Trophoblast cell (in vitro differentiated cells and primary cell): ENCODE measurements around the gene SLAMF1.

ENCODE experiments used
- DNase-seq, 2 donors: peaks; one replicate each; pipeline ENCODE4 v3.0.0-alpha.2; 2016
- H2AFZ ChIP-seq: 2 replicates; pipeline ENCODE4 v1.6.1; 2013; ENCODE audit warnings: low read length, moderate library complexity, mild to moderate bottlenecking; ENCODE audit not compliant: insufficient read depth, poor library complexity
- H2AK5ac ChIP-seq: 2 replicates; pipeline ENCODE4 v1.6.1; 2013; ENCODE audit warnings: mild to moderate bottlenecking, low read length
- H2BK120ac ChIP-seq: 2 replicates; pipeline ENCODE4 v1.6.1; 2013; ENCODE audit warnings: low read length, mild to moderate bottlenecking, moderate library complexity; ENCODE audit not compliant: insufficient read depth, poor library complexity
- H2BK12ac ChIP-seq: 2 replicates; pipeline ENCODE4 v1.6.1; 2013; ENCODE audit warnings: mild to moderate bottlenecking, low read length, moderate library complexity
- H2BK5ac ChIP-seq: 2 replicates; pipeline ENCODE4 v1.6.1; 2013; ENCODE audit warnings: low read length, low read depth, moderate library complexity, mild to moderate bottlenecking; ENCODE audit not compliant: poor library complexity
- H3K14ac ChIP-seq: 2 replicates; pipeline ENCODE4 v1.6.1; 2013; ENCODE audit warnings: mild to moderate bottlenecking, low read length
- H3K18ac ChIP-seq: 2 replicates; pipeline ENCODE4 v1.6.1; 2013; ENCODE audit warnings: mild to moderate bottlenecking, low read length
- H3K23ac ChIP-seq: 2 replicates; pipeline ENCODE4 v1.6.1; 2013; ENCODE audit warnings: low read length
- H3K27ac ChIP-seq: 2 replicates; pipeline ENCODE4 v1.5.1; 2013; ENCODE audit warnings: low read depth, mild to moderate bottlenecking, inconsistent platforms, low read length, moderate library complexity
- H3K27me3 ChIP-seq: 2 replicates; pipeline ENCODE4 v1.6.1; 2013; ENCODE audit warnings: inconsistent platforms, mild to moderate bottlenecking, low read length, moderate library complexity; ENCODE audit not compliant: insufficient read depth
- H3K36me3 ChIP-seq, 2 experiments: 1 replicate in 1 of 2; 2 replicates in 1 of 2; pipeline ENCODE4 v1.6.1; 2013; ENCODE audit warnings: low read length in 2 of 2, mild to moderate bottlenecking in 2 of 2, moderate library complexity in 1 of 2; ENCODE audit not compliant: insufficient read depth in 2 of 2, control insufficient read depth in 1 of 2
- H3K4ac ChIP-seq: 2 replicates; pipeline ENCODE4 v1.6.1; 2013; ENCODE audit warnings: low read depth, mild to moderate bottlenecking, low read length, moderate library complexity
- H3K4me1 ChIP-seq, 2 experiments: 1 replicate in 1 of 2; 2 replicates in 1 of 2; pipeline ENCODE4 v1.6.1; 2013; ENCODE audit warnings: low read length in 2 of 2, mild to moderate bottlenecking in 2 of 2, moderate library complexity in 1 of 2; ENCODE audit not compliant: insufficient read depth in 2 of 2, control insufficient read depth in 1 of 2
- H3K4me2 ChIP-seq: 2 replicates; pipeline ENCODE4 v1.6.1; 2013; ENCODE audit warnings: inconsistent platforms, mild to moderate bottlenecking, low read length, moderate library complexity
- H3K4me3 ChIP-seq: 2 replicates; pipeline ENCODE4 v1.5.1; 2013; ENCODE audit warnings: mild to moderate bottlenecking, low read depth, low read length, inconsistent platforms
- H3K79me1 ChIP-seq: one replicate; pipeline ENCODE4 v1.6.1; 2013; ENCODE audit warnings: low read length
- H3K79me2 ChIP-seq: 2 replicates; pipeline ENCODE4 v1.6.1; 2013; ENCODE audit warnings: low read length, mild to moderate bottlenecking; ENCODE audit not compliant: control insufficient read depth, insufficient read depth, poor library complexity
- H3K9ac ChIP-seq: 2 replicates; pipeline ENCODE4 v1.6.1; 2013; ENCODE audit warnings: mild to moderate bottlenecking, low read length
- H3K9me3 ChIP-seq: 2 replicates; pipeline ENCODE4 v1.6.1; 2013; ENCODE audit warnings: low read depth, mild to moderate bottlenecking, control low read depth, inconsistent platforms, low read length; ENCODE audit not compliant: insufficient read depth
- H4K12ac ChIP-seq: 2 replicates; pipeline ENCODE4 v1.6.1; 2013; ENCODE audit warnings: low read depth, mild to moderate bottlenecking, low read length, moderate library complexity
- H4K8ac ChIP-seq: 2 replicates; pipeline ENCODE4 v1.6.1; 2013; ENCODE audit warnings: low read depth, mild to moderate bottlenecking, low read length, moderate library complexity
- H4K91ac ChIP-seq: one replicate; pipeline ENCODE4 v1.6.1; 2013; ENCODE audit warnings: low read depth, mild to moderate bottlenecking, low read length, moderate library complexity
- WGBS: extraction: QIAGEN DNeasy Blood & Tissue Kit; methylation state at CpG from one replicate; pipeline ENCODE4 v1.1.7; 2013; ENCODE audit warnings: missing lambda C conversion rate; ENCODE audit not compliant: insufficient read length, insufficient coverage; ENCODE audit errors: extremely low coverage; 5-methylcytosine and 5-hydroxymethylcytosine counted together

The SLAMF1 gene

GRCh38 chr1:160662910-160663309, 16.1 kb upstream of the SLAMF1 start:
- Histone ChIP-seq H2AFZ (no peak overlapping the region), H4K8ac (no peak overlapping the region), H3K23ac (no peak overlapping the region), H3K9ac (no peak overlapping the region), H2BK5ac (no peak overlapping the region), H2AK5ac (no peak overlapping the region), H3K4me2 (no peak overlapping the region), H3K14ac (no peak overlapping the region), H2BK120ac (no peak overlapping the region), H2BK12ac (no peak overlapping the region), H3K79me2 (no peaks in the 10 kb centered on the region), H3K79me1 (peaks cover 5% of the 10 kb centered on the region), H3K4ac (no peak overlapping the region), H3K36me3 (no peaks in the 10 kb centered on the region), H3K27ac (no peak overlapping the region), H3K9me3 (no peaks in the 10 kb centered on the region), H3K4me3 (no peak overlapping the region), H3K4me1 (peaks cover 3 to 13% of the 10 kb centered on the region in 2 experiments), H3K27me3 (no peaks in the 10 kb centered on the region), H4K91ac (no peak overlapping the region), H3K18ac (no peak overlapping the region), H4K12ac (no peak overlapping the region)
- WGBS, result no CpG with 5 or more reads among the region's 4 CpGs
- DNase-seq, result no peak

GRCh38 chr1:160659566-160659965, 12.7 kb upstream of the SLAMF1 start:
- H3K36me3 ChIP-seq, result no peaks in the 10 kb centered on the region
- peaks cover 6% of the 10 kb centered on the region for H3K79me1 ChIP-seq
- H3K18ac ChIP-seq, result no peak overlapping the region
- WGBS, result no CpG with 5 or more reads among the region's 4 CpGs
- no peak overlapping the region for H3K23ac ChIP-seq
- H3K4me3 ChIP-seq, result no peak overlapping the region
- H3K4ac ChIP-seq, result no peak overlapping the region
- no peak overlapping the region for H4K91ac ChIP-seq
- no peak overlapping the region for H4K8ac ChIP-seq
- H2BK5ac ChIP-seq, result no peak overlapping the region
- H3K27me3 ChIP-seq, result no peaks in the 10 kb centered on the region
- no peak overlapping the region for H3K9ac ChIP-seq
- DNase-seq, result no peak
- H3K14ac ChIP-seq, result no peak overlapping the region
- no peak overlapping the region for H2AFZ ChIP-seq
- H2BK120ac ChIP-seq, result no peak overlapping the region
- no peak overlapping the region for H2BK12ac ChIP-seq
- H3K79me2 ChIP-seq, result no peaks in the 10 kb centered on the region
- no peak overlapping the region for H4K12ac ChIP-seq
- no peak overlapping the region for H3K27ac ChIP-seq
- H3K4me2 ChIP-seq, result no peak overlapping the region
- no peaks in the 10 kb centered on the region for H3K9me3 ChIP-seq
- no peak overlapping the region for H2AK5ac ChIP-seq
- peaks cover 3 to 10% of the 10 kb centered on the region in 2 experiments for H3K4me1 ChIP-seq

GRCh38 chr1:160658814-160659193, 12.0 kb upstream of the SLAMF1 start:
- no peak overlapping the region for H2BK12ac ChIP-seq
- WGBS, result no CpG with 5 or more reads among the region's 2 CpGs

GRCh38 chr1:160658162-160658813, 11.4 kb upstream of the SLAMF1 start:
- Histone ChIP-seq H2AFZ (no peak overlapping the region), H2AK5ac (no peak overlapping the region), H2BK5ac (no peak overlapping the region), H4K12ac (no peak overlapping the region), H3K14ac (no peak overlapping the region), H3K4me1 (peaks cover 11 to 20% of the 10 kb centered on the region in 2 experiments), H3K4ac (no peak overlapping the region), H3K79me1 (peaks cover 13% of the 10 kb centered on the region), H3K9ac (no peak overlapping the region), H3K4me3 (no peak overlapping the region), H3K27me3 (no peaks in the 10 kb centered on the region), H3K79me2 (no peaks in the 10 kb centered on the region), H4K8ac (no peak overlapping the region), H3K18ac (no peak overlapping the region), H4K91ac (peak overlapping the region; percentile 43), H2BK120ac (peak overlapping the region; percentile 79), H2BK12ac (no peak overlapping the region), H3K27ac (peak overlapping the region; percentile 75), H3K4me2 (no peak overlapping the region), H3K36me3 (no peaks in the 10 kb centered on the region), H3K9me3 (no peaks in the 10 kb centered on the region), H3K23ac (no peak overlapping the region)
- DNase-seq, result no peak
- WGBS, result no CpG with 5 or more reads among the region's 8 CpGs

More at GRCh38 chr1:160658814-160659193, 12.0 kb upstream of the SLAMF1 start:
- no peaks in the 10 kb centered on the region for H3K36me3 ChIP-seq
- no peak overlapping the region for H3K23ac ChIP-seq
- H3K4ac ChIP-seq, result no peak overlapping the region
- no peaks in the 10 kb centered on the region for H3K79me2 ChIP-seq
- H2BK5ac ChIP-seq, result no peak overlapping the region
- no peak overlapping the region for H3K9ac ChIP-seq
- peak overlapping the region; percentile 79 for H2BK120ac ChIP-seq
- peaks cover 9% of the 10 kb centered on the region for H3K79me1 ChIP-seq
- no peak overlapping the region for H3K18ac ChIP-seq
- H3K27ac ChIP-seq, result peak overlapping the region; percentile 75
- no peak overlapping the region for H3K4me3 ChIP-seq
- H3K27me3 ChIP-seq, result no peaks in the 10 kb centered on the region
- H2AFZ ChIP-seq, result no peak overlapping the region
- H4K8ac ChIP-seq, result no peak overlapping the region
- peaks cover 7 to 17% of the 10 kb centered on the region in 2 experiments for H3K4me1 ChIP-seq
- peak overlapping the region; percentile 43 for H4K91ac ChIP-seq
- H3K14ac ChIP-seq, result peak overlapping the region; percentile 44
- no peaks in the 10 kb centered on the region for H3K9me3 ChIP-seq
- H4K12ac ChIP-seq, result no peak overlapping the region
- no peak overlapping the region for H2AK5ac ChIP-seq
- no peak overlapping the region for H3K4me2 ChIP-seq
- DNase-seq, result no peak
